MCF 10A (cell line): ENCODE results near the gene A4GALT. TPM values are rescaled to one million over a fixed set of nuclear protein-coding genes. Genes with fewer than 3 reads are reported as not detected.
A peak's percentile ranks its signal among the peaks of the same experiment; 100 is the strongest.

ENCODE experiments used
- BruUV-seq: library from RNA; stranded (reverse); fragments of 400-500 nt; replicated peaks from 2 replicates; lab custom pipeline; 2021; lab: Mats Ljungman, UMichigan
- CTCF ChIA-PET: fragments of 300-600 bp; sonication (Branson Sonifier 250); formaldehyde crosslinking; extraction: SDS; loops from one replicate; lab custom pipeline; 2021; ENCODE audit warnings: antibody characterized with exemption, inconsistent platforms; lab: Yijun Ruan, JAX
- POLR2A ChIA-PET: fragments of 300-600, 350-650 bp; sonication (Branson Sonifier 250); formaldehyde crosslinking; extraction: SDS; loops from one replicate; lab custom pipeline; 2020; ENCODE audit warnings: antibody characterized with exemption, inconsistent platforms; lab: Yijun Ruan, JAX
- DNase-seq: peaks from one replicate; pipeline ENCODE4 v3.0.0-alpha.2; 2018; ENCODE audit not compliant: unreplicated experiment
- H3K27ac Mint-ChIP-seq: one replicate; pipeline ENCODE4 v1.8.0; 2022; ENCODE audit warnings: mild to moderate bottlenecking, low read depth, mixed read lengths; ENCODE audit not compliant: unreplicated experiment
- H3K27me3 Mint-ChIP-seq: one replicate; pipeline ENCODE4 v1.8.0; 2022; ENCODE audit warnings: mixed read lengths; ENCODE audit not compliant: insufficient read depth, unreplicated experiment
- H3K36me3 Mint-ChIP-seq: one replicate; pipeline ENCODE4 v1.8.0; 2022; ENCODE audit warnings: mild to moderate bottlenecking, moderate library complexity, mixed read lengths; ENCODE audit not compliant: insufficient read depth, unreplicated experiment
- H3K4me1 Mint-ChIP-seq: one replicate; pipeline ENCODE4 v1.8.0; 2022; ENCODE audit warnings: mixed read lengths; ENCODE audit not compliant: insufficient read depth, unreplicated experiment
- H3K4me3 Mint-ChIP-seq: one replicate; pipeline ENCODE4 v1.8.0; 2022; ENCODE audit warnings: mild to moderate bottlenecking, moderate library complexity, mixed read lengths; ENCODE audit not compliant: unreplicated experiment
- H3K9me3 Mint-ChIP-seq: one replicate; pipeline ENCODE4 v1.8.0; 2022; ENCODE audit warnings: mixed read lengths; ENCODE audit not compliant: unreplicated experiment
- CTCF ChIP-seq: fragments of 200-600 bp; IDR thresholded peaks from one replicate; pipeline ENCODE4 v1.8.0; 2022; ENCODE audit warnings: antibody characterized with exemption, mild to moderate bottlenecking; ENCODE audit not compliant: unreplicated experiment
- intact Hi-C: fragments of 100-400 bp; cut with micrococcal nuclease; formaldehyde crosslinking; loops from 2 replicates; pipeline ENCODE4 v1.14.1; 2022
- total RNA-seq: library from RNA; stranded (reverse); gene quantifications from 2 replicates; pipeline ENCODE4 v1.2.3, GENCODE V29; 2022

A4GALT gene
- total RNA-seq, 1 experiment from 2014 or later: 8.7 TPM

- DNase-seq: no peak
- peak overlapping the region; percentile 93 for H3K27ac Mint-ChIP-seq
- H3K36me3 Mint-ChIP-seq: peaks cover 6% of the 10 kb centered on the region
- no peaks in the 10 kb centered on the region for H3K9me3 Mint-ChIP-seq
- peaks cover 29% of the 10 kb centered on the region for H3K4me1 Mint-ChIP-seq
- H3K27me3 Mint-ChIP-seq: no peaks in the 10 kb centered on the region
- CTCF ChIA-PET: interaction anchor here (1.1 kb wide), 1 partner anchor 12 kb away, joined by 3 read pairs; no protein-coding TSS in a partner anchor
- BruUV-seq: no TSS peak
- peak overlapping the region; percentile 100 for H3K4me3 Mint-ChIP-seq
- POLR2A ChIA-PET: interaction anchor here (1.1 to 4.6 kb wide), 7 partner anchors 10 to 367 kb away, joined by 3 to 56 read pairs (median 7); partner anchors contain the start of genes PACSIN2 and POLDIP3
- no peak for TF ChIP-seq CTCF
- intact Hi-C loops: loop anchor here (2.0 kb wide), 1 partner anchor 27 kb away; no protein-coding TSS in a partner anchor
Measured at GRCh38 chr22:42648017-42648367, 72.7 kb downstream of the A4GALT start.

GRCh38 chr22:42646569-42647525 lies 73.8 kb downstream of the A4GALT start:
- Mint-ChIP-seq H3K4me1 (peaks cover 29% of the 10 kb centered on the region), H3K27me3 (no peaks in the 10 kb centered on the region), H3K9me3 (no peaks in the 10 kb centered on the region), H3K36me3 (peaks cover 6% of the 10 kb centered on the region), H3K4me3 (peak overlapping the region; percentile 100), H3K27ac (peak overlapping the region; percentile 93)
- DNase-seq: no peak
- TF ChIP-seq CTCF: no peak
- ChIA-PET POLR2A (interaction anchor here (0.6 to 4.6 kb wide), 9 partner anchors 9 to 440 kb away, joined by 3 to 56 read pairs (median 4); partner anchors contain the start of gene POLDIP3), CTCF (interaction anchor here (0.6 to 1.1 kb wide), 3 partner anchors 9 to 386 kb away, joined by 3 read pairs; no protein-coding TSS in a partner anchor)
- no TSS peak for BruUV-seq
- intact Hi-C loops: no loop called here

- no peak overlapping the region for H3K4me3 Mint-ChIP-seq
- intact Hi-C loops: no loop called here
- CTCF ChIA-PET: interaction anchor here (0.6 to 0.8 kb wide), 3 partner anchors 8 to 387 kb away, joined by 3 to 5 read pairs (median 3); no protein-coding TSS in a partner anchor
Measured at GRCh38 chr22:42645938-42646568, 74.6 kb downstream of the A4GALT start.

More at GRCh38 chr22:42645938-42646568, 74.6 kb downstream of the A4GALT start:
- no peak for DNase-seq
- POLR2A ChIA-PET: interaction anchor here (0.6 to 4.6 kb wide), 6 partner anchors 10 to 111 kb away, joined by 3 to 56 read pairs (median 17); partner anchors contain the start of gene POLDIP3
- no peaks in the 10 kb centered on the region for H3K9me3 Mint-ChIP-seq
- BruUV-seq: no TSS peak
- H3K4me1 Mint-ChIP-seq: peaks cover 29% of the 10 kb centered on the region
- H3K36me3 Mint-ChIP-seq: peaks cover 6% of the 10 kb centered on the region
- no peak for TF ChIP-seq CTCF
- H3K27me3 Mint-ChIP-seq: no peaks in the 10 kb centered on the region
- H3K27ac Mint-ChIP-seq: peak overlapping the region; percentile 81
